Cerebellar nuclear complex (tissue), 1 donor: ENCODE measurements around the gene VTN.

Experiments
- DNase-seq, 2 experiments: peaks; one replicate each; lab custom pipeline; 2025; lab: John Stamatoyannopoulos, UW

VTN gene

GRCh38 chr17:28368915-28369683 is 1.0 kb downstream of the VTN start:
- DNase-seq = no peak

- no peak for DNase-seq
These were observed 1.7 kb downstream of the VTN start for GRCh38 chr17:28368306-28368831.

- no peak for DNase-seq
These were observed 2.3 kb downstream of the VTN start for GRCh38 chr17:28367641-28368305.

DNA sequence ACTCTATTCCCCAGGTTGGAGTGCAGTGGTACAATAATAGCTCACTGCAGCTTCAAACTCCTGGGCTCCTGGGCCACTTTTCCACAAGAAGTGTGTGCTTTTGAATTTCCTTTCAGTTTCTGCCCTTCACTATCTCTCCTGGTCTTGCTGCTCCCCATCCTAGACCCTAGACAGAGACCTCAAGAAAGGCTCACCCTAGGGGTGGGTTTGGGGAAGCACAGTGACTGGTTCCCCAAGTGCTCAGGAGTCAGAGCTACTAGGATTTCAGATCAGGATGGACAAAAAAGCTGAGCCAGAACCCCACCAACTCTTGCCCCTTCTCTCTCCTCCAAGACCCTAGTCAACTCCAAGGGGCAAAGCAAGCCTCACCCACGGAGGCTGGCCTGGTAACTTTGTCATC is 3.5 kb downstream of the VTN start:
- no peak for DNase-seq

DNA sequence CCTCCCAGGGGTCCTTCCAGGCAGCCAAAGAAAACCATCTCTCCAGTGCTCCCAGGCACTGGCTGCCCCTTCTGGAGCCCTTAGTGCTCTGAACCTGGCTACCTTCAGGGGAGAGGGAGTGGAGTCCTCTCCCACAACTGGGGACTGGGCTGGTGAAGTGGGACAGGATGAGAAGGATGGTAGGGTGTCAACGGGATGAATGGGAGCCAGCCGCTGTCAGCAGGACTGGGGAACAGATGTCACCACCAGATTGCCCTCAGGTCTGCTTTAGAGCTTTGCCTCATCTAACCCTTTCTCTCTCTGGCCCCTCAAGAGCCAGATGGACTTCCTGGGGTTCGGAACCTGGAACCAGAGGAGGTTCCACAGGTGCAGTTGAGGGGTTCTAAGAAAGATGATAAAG is 4.6 kb downstream of the VTN start:
- DNase-seq = no peak

- no peak for DNase-seq
These were observed 5.3 kb downstream of the VTN start, which contains the start of gene SEBOX for GRCh38 chr17:28364665-28365363. Gene SEBOX (minus strand): TSS chr17:28365199. CDS start chr17:28365151, 48 bp downstream.

DNA sequence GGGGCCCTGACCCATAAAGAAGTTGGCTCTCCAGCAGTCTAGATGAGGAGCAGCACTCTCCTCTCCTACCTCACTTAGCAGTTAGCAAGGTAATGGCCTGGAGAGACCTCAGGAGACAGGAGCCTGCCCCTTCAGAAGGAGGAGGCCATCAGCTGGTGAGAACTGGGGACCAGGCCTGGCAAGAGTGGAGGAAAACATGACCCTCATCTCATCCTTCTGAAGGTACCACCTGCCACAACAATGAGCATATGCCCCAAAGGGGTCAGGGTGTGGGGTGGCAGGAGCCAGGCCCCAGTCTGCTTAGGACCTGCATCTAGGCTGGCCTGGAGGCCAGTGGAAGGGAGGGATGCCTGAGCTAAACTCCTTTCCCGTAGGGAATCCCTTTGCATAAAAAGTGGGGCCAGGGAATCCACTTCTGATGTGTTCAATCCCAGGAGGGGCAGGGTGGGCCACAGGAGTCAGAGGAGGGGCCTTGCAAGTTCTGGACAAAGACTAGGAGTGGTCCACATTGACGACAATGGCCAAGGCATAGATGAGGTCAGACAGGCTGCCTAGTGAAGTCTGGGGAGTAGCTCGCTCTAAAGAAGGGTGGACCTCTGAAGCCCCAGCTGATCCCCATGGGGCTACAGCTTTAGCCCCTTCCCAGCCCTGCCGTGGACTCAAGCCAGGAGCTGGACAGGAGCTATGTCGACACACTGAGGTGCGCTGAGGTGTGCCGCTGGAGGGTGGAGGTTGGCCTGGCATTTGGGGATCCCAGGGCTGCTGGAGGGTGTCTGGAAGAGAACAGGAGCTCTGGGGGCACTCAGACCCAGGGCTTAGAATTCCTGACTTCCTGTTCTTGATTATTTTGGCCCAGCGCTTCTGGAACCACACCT is 6.1 kb downstream of the VTN start:
- DNase-seq = no peak

- DNase-seq = no peak
These were observed 6.9 kb downstream of the VTN start for GRCh38 chr17:28363186-28363585.

GRCh38 chr17:28357901-28358197 is 12.3 kb downstream of the VTN start:
- DNase-seq = no peak

GRCh38 chr17:28357061-28357900 is 12.8 kb downstream of the VTN start, which contains the start of gene POLDIP2:
Gene POLDIP2 (minus strand): TSS chr17:28357527. CDS start chr17:28357448, 79 bp downstream.
- peak; percentile 38 to 55 for DNase-seq

GRCh38 chr17:28350271-28350670 is 19.8 kb downstream of the VTN start:
- no peak for DNase-seq

- DNase-seq = no peak
These were observed 21.1 kb downstream of the VTN start for GRCh38 chr17:28348979-28349378.

- no peak for DNase-seq
These were observed 22.7 kb downstream of the VTN start for GRCh38 chr17:28347261-28347891.

- DNase-seq = no peak
These were observed 23.3 kb downstream of the VTN start for GRCh38 chr17:28346746-28347246.

- no peak for DNase-seq
These were observed 23.9 kb downstream of the VTN start for GRCh38 chr17:28346199-28346580.

DNA sequence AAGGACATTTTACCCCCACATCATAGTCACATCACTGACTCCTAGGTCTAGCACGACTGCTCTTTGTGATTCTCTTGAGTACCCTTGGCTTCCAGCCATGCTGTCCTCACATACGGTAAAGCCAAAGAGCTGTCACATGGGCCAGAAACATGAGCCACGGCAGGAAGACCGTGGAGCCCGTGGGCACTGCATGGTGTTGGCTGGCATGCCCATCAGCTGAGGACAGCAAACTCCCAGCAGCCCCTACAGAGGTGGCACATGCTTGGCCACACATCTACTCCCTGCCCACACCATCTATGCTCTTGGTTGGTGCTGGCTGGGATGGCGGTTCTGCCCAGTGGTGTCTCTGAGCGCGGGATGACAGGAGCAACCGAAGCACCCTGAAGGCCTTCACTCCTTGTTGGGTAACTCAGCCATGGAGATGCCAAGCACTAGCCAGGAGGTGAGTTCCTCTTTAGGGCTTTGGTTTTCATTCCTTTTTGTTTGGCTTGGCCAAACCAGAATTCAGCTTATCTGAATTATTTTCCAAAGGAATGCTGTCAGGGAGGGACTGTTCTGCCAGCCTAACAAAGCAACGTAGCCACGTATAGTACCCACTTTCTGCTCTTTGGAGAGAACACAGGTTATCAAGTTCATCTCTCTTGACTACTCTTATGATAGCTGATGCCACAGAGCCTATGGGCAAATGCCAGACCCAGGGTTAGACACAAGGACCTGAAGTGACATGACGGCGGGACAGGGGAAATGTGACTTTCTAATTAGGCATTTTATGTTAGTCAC is 24.5 kb downstream of the VTN start:
- no peak for DNase-seq

- no peak for DNase-seq
These were observed 25.6 kb downstream of the VTN start for GRCh38 chr17:28344435-28344901.

DNA sequence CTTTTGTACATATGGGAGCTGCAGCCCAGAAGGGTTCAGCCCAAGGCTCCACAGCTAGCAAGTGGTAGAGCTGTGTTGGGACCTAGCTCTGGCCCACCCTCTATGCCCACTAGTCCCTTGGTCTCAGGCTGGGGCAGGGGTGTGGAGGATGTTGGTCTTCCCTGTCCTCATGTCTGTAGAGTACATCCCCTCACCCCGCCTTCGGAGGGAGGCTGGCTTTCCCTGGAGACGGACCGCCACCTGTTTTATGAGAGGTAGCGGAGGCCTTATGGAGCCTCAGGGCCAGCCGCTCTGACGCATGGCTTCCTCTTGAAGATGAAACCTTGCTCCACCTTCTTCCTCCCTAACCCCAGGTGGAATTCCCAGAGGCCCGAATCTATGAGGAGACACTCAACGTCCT is 26.1 kb downstream of the VTN start:
- no peak for DNase-seq

DNA sequence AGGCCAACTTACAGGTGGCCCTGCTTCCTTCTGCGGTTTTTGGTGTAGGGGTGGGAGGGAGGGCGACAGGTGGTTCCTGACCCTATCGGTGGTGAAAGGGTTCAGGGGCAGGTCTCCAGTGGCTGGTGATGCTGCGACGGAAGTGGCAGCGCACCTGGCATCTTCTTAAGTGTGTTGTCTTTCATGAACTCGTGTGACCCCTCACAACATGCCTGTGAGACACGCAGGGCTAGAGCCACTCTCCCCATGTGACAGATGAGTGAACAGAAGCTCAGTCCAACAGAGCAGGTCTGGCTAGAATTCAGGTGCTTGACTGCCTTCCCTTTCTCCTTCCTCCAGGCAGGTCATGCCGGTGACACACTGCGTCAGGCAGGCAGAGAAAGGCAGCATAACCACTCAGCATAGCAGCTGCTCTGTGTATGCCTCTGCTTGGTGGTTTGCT is 26.6 kb downstream of the VTN start:
- no peak for DNase-seq
